Measurements from ENCODE around the gene MRPS21. TPM values are rescaled to one million over a fixed set of nuclear protein-coding genes. Genes with fewer than 3 reads are reported as not detected.
"Not testable (repeated sequence)": the region's sequence is repeated elsewhere in the genome, so short reads cannot be mapped to it uniquely, and the experiment has no call there.

MRPS21 gene
- total RNA-seq, 1 donor from 2014 or later = 58.5 TPM

GRCh38 chr1:150295476-150295875 is 1.8 kb downstream of the MRPS21 start:
- Mint-ChIP-seq H3K27ac (ENCODE audit: unreplicated experiment) (peak overlapping the region; percentile 65), H3K9me3 (ENCODE audit: low read depth) (no peaks in the 10 kb centered on the region), H3K36me3 (ENCODE audit: low read depth) (peaks cover 6% of the 10 kb centered on the region), H3K4me1 (ENCODE audit: low read depth) (peaks cover 30% of the 10 kb centered on the region), H3K27me3 (ENCODE audit: low read depth) (no peaks in the 10 kb centered on the region), H3K4me3 (ENCODE audit: unreplicated experiment) (peak overlapping the region; percentile 41)
- DNase-seq (ENCODE audit: low spot score) = no peak
- TF ChIP-seq CTCF (IDR thresholded peaks at IDR 0.05) = no peak

- H3K4me1 Mint-ChIP-seq (ENCODE audit: low read depth) = peaks cover 15% of the 10 kb centered on the region
- DNase-seq (ENCODE audit: low spot score) = no peak
- no peaks in the 10 kb centered on the region for H3K9me3 Mint-ChIP-seq (ENCODE audit: low read depth)
- H3K27ac Mint-ChIP-seq (ENCODE audit: unreplicated experiment) = no peak overlapping the region
- TF ChIP-seq CTCF (IDR thresholded peaks at IDR 0.05) = no peak
- no peak overlapping the region for H3K4me3 Mint-ChIP-seq (ENCODE audit: unreplicated experiment)
- no peaks in the 10 kb centered on the region for H3K27me3 Mint-ChIP-seq (ENCODE audit: low read depth)
- H3K36me3 Mint-ChIP-seq (ENCODE audit: low read depth) = peaks cover 16% of the 10 kb centered on the region
Observed at GRCh38 chr1:150299716-150300115, 6.1 kb downstream of the MRPS21 start.

GRCh38 chr1:150302338-150302737 is 8.7 kb downstream of the MRPS21 start:
- no peak for DNase-seq (ENCODE audit: low spot score)
- no peaks in the 10 kb centered on the region for H3K4me1 Mint-ChIP-seq (ENCODE audit: low read depth)
- H3K4me3 Mint-ChIP-seq (ENCODE audit: unreplicated experiment) = no peak overlapping the region
- H3K27me3 Mint-ChIP-seq (ENCODE audit: low read depth) = no peaks in the 10 kb centered on the region
- H3K9me3 Mint-ChIP-seq (ENCODE audit: low read depth) = no peaks in the 10 kb centered on the region
- peaks cover 16% of the 10 kb centered on the region for H3K36me3 Mint-ChIP-seq (ENCODE audit: low read depth)
- no peak for TF ChIP-seq CTCF (IDR thresholded peaks at IDR 0.05)
- H3K27ac Mint-ChIP-seq (ENCODE audit: unreplicated experiment) = no peak overlapping the region

- DNase-seq (ENCODE audit: low spot score) = no peak
- H3K36me3 Mint-ChIP-seq (ENCODE audit: low read depth) = peaks cover 17% of the 10 kb centered on the region
- H3K27me3 Mint-ChIP-seq (ENCODE audit: low read depth) = no peaks in the 10 kb centered on the region
- no peak overlapping the region for H3K27ac Mint-ChIP-seq (ENCODE audit: unreplicated experiment)
- H3K4me1 Mint-ChIP-seq (ENCODE audit: low read depth) = no peaks in the 10 kb centered on the region
- TF ChIP-seq CTCF (IDR thresholded peaks at IDR 0.05) = no peak
- no peaks in the 10 kb centered on the region for H3K9me3 Mint-ChIP-seq (ENCODE audit: low read depth)
- H3K4me3 Mint-ChIP-seq (ENCODE audit: unreplicated experiment) = no peak overlapping the region
Observed at GRCh38 chr1:150302902-150303301, 9.2 kb downstream of the MRPS21 start.

- not testable (repeated sequence) for H3K4me3 Mint-ChIP-seq (ENCODE audit: unreplicated experiment)
Observed at GRCh38 chr1:150308585-150308984, 14.9 kb downstream of the MRPS21 start.

GRCh38 chr1:150309758-150310508 is 16.3 kb downstream of the MRPS21 start:
- no peaks in the 10 kb centered on the region for H3K4me1 Mint-ChIP-seq (ENCODE audit: low read depth)
- no peak overlapping the region for H3K4me3 Mint-ChIP-seq (ENCODE audit: unreplicated experiment)
- H3K36me3 Mint-ChIP-seq (ENCODE audit: low read depth) = peaks cover 12% of the 10 kb centered on the region
- H3K9me3 Mint-ChIP-seq (ENCODE audit: low read depth) = no peaks in the 10 kb centered on the region
- no peak overlapping the region for H3K27ac Mint-ChIP-seq (ENCODE audit: unreplicated experiment)
- no peak for DNase-seq (ENCODE audit: low spot score)
- no peaks in the 10 kb centered on the region for H3K27me3 Mint-ChIP-seq (ENCODE audit: low read depth)
- no peak for TF ChIP-seq CTCF (IDR thresholded peaks at IDR 0.05)

More at GRCh38 chr1:150308585-150308984, 14.9 kb downstream of the MRPS21 start:
- H3K27ac Mint-ChIP-seq (ENCODE audit: unreplicated experiment); H3K4me1 Mint-ChIP-seq (ENCODE audit: low read depth); H3K27me3 Mint-ChIP-seq (ENCODE audit: low read depth); DNase-seq (ENCODE audit: low spot score); H3K9me3 Mint-ChIP-seq (ENCODE audit: low read depth): not testable (repeated sequence)
- H3K36me3 Mint-ChIP-seq (ENCODE audit: low read depth) = peaks cover 12% of the 10 kb centered on the region
